GM18861 (cell line): ENCODE measurements around the gene TP63.

Source experiments
- ATAC-seq: cut with Tn5 transposase; IDR thresholded peaks from one replicate; pipeline ENCODE4 v1.9.1; 2021; ENCODE audit not compliant: unreplicated experiment

TP63 gene

DNA sequence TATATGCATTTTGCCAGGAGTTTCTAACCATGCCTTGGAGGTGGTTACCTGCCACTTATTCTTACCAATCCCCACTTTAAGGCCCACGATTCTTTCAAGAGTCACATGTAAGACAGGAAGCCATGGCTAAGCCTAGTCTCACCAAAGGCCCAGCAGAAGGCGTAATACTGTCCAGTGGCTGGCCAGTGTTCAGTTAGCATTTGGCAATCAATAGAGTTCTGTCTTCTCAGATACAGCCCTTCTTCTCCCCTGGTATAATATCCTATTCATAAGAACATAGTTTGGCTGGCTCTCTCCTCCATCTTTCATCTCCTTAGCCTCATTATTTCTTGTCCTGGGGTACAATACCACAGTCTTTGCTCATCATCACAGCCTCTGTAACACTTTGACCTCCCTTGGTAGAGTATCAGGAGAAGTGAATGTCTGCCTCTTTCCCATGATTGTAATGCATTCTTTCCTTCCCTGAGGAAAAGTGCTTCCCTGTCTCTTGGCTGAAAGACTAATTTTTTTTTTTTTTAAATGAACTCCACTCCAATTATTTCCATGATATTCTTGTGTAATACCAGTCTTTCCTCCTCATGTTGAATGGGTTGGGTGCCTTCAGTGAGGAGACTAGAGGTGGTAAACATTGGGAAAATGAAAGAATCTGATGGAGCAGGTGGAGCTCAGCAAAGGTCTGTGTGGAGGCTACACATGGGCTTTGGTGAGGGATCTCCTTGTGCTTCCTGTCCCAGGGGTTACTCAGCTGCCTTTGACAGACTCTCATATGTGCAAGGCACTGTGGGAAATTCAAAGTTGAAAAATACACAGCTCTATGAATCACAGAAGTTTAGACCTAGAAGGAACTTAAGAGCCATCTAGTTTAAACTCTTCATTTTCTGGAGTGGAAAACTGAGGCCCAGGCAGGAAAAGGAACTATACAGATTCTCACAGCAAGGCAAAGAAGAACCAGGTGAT lies 271.3 kb downstream of the TP63 start:
- no peak for ATAC-seq

GRCh38 chr3:189903562-189904250 lies 272.5 kb downstream of the TP63 start:
- no peak for ATAC-seq

DNA sequence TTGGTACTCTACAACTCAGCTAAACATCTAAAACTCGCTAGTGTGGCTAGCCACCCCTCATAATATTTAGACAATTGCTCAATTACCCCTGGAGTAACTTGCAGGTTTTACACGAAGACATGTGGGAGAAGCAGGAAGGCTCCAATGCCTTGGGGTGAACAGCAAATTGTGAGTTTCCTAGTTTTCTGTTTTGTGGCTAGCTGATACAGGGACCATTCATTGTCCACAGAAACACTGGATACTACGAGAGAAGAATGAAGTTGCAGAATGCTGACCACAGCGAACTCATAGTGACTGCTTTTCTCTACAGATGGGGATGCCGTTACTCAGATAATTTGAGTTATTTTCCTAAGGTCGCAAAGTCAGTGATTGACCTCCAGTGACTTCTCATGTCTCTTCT lies 276.6 kb downstream of the TP63 start:
- no peak for ATAC-seq

DNA sequence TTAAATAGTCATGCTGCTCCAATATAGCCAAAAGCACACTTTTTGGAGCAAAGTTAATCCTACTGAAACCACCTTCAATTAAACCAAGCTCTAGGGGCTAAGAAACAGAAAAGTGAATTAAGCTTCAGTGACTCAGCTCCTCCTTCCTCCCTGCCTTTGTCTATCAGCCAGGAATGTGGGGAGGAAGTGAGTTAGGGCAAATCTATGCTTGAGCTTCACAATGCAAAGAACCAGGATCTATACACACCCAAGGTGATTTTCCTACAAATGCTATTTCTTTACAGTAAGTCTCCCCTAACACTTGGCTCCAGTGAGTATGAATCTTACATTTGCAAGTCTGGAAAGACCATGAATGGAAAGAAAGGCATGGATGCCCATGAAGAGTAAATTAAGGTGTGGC lies 277.5 kb downstream of the TP63 start:
- no peak for ATAC-seq

DNA sequence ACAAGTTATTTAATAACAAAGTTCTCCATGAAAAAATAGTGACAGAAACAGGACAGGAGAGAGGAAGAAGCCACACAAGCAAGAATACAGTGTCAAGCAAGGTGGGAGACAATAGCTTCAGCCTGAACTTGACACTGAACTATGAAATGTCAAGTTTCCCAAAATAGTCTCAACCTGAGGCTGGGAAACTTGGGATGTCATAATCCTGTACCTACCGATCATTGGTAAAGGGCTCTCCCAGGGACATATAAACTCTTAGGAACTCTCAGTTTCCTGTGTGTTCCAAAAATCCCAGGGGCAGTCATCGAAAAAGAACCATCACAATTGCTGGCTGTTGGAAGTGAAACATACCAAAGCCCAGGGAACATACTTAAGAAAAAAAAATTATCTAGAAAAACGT lies 277.9 kb downstream of the TP63 start:
- ATAC-seq = no peak

DNA sequence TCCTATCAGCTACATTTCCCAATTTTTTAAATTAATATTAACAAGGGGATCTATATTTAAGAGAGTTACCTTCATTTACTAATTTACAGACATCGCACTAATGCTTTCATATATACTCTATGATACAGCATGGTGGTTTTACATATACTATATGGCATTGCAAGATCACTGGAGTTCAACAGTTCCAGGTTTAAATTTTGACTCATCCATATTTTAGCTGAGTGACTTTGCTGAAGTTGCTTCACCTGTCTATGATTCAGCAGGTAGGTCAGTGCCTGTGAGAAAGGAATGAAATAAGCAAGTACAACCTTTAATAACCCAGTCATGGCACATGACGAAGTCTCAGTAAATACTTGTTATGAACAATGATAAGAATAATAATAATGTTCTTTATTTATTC lies 278.4 kb downstream of the TP63 start:
- no peak for ATAC-seq

GRCh38 chr3:189911001-189911400 lies 279.8 kb downstream of the TP63 start:
- no peak for ATAC-seq

- ATAC-seq = no peak
Observed at GRCh38 chr3:189914799-189915198, 283.6 kb downstream of the TP63 start.

DNA sequence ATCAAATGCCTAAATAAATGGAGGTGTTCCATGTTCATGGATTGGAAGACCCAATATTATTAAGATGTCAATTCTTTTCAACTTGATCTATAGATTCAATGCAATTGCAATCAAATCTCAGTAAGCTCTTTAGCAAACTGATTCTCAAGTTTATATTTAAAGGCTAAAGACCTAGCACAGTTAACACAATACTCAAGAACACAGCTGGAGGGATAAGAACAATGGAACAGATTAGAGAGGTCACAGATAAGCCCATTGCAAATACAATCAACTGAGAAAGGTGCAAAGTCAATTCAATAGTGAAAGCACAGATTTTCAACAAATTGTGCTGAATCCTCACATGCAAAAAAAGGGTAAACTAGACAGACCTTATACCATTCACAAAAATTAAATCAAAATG lies 290.6 kb downstream of the TP63 start:
- no peak for ATAC-seq

GRCh38 chr3:189927975-189928895 lies 297.0 kb downstream of the TP63 start:
- no peak for ATAC-seq

DNA sequence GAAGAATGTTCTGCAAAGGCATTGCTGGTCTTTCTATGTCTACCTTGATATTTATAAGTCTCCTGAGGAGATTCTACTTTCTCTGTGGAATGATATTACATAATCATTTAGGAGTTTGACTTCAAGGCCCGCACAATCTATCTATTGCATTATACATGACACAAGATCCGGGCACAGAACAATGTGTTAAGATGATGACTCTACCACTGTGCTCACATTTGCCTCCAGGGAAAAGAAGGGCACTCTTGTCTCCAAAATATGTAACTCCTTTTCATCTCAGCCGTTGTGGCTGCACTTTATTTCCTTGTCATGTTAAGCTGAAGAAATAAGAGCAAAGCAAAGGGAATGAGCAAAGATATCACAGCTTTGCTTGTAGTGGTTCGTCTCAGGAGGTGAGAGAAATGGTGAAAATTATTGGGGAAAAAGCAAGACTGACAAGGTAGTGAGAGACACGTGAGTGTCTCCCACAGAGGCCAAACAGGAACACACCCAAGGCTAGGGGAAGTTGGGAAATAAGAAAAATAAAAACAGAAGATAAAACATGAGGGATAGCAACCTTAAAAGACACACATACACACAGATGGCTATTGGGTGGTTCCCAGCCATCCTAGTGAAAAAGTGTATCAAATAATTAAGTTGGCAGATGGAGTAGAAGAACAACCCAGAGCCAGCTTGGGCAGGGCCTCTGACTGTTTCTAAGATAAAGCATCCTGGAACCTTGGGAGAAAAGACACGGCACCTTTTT lies 305.2 kb downstream of the TP63 start:
- ATAC-seq = no peak

DNA sequence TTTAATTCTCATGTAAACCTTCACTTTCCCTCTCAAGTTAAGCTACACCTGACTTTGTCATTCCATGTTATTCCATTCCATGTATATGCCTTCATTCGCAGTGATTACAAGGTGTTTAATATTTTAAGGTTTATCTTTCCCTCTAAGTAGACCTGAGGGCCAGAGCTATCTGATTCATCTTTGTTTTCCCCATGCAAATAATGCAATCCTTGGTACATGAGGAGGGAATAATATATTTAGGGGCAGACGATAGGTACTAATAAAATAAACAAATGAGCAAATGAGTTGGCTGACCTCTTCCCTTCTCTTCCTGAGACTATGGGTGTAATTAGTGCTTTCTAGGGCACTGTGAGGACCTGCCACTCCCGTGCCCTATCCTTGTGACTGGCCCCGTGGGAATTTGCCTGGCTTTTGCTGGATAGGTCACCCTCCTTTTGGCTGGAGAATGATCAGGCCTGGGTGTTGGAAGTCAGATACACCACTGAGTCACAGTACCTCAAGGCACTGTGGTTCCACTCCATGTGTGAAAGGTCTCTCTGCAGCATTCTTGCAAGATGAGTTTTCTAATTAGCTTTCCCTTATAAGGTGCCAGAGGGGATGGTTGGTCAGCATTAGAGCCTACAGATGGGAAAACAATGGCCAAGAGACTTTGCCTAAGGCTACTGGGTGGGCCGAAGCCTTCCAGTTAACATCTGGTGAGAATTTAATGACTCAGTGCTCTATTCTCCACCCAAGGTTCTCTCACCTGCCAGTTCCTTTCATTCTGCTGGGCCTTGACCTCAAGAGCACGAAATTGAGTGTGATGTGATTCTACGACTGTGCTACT lies 306.3 kb downstream of the TP63 start:
- no peak for ATAC-seq

DNA sequence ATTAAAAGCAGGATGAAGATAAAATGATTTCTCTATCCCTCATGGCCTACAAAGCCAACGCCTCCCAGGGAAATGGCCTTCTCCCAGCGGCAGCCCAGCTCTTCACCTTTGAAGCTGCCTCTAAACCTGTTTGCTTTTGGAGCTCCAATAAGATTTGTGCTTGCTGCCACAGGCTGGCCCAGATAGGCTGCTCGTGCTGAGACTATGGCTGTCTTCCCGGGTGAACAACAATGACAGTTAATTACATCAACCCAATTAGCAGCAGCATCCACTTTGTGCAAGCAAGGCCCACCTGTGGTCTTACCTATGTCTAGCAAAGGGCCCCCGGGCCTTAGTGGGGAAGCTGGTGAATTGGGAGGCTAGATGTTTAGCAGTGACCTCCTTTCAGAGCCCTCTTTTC lies 309.9 kb downstream of the TP63 start:
- no peak for ATAC-seq

DNA sequence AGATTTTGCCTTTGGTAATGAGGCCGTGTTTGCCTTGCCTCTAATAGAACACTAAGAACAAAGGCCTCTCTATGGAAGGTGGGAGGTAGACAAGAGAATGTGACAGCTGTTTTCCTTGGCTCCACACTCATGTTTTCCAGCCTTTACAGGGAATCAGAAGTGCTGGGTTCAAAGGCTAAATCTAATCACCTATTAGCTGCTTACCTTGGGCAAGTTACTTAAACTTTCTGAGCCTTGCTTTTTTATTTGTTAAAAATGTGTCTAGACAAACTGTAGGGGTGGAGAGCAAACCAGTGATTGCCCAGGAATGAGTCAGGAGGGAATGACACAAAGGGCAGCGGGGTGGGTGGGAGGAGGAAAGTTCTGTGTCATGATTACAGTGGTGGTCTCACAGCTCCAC lies 310.5 kb downstream of the TP63 start:
- no peak for ATAC-seq

- ATAC-seq = no peak
Observed at GRCh38 chr3:189942948-189943347, 311.8 kb downstream of the TP63 start.

DNA sequence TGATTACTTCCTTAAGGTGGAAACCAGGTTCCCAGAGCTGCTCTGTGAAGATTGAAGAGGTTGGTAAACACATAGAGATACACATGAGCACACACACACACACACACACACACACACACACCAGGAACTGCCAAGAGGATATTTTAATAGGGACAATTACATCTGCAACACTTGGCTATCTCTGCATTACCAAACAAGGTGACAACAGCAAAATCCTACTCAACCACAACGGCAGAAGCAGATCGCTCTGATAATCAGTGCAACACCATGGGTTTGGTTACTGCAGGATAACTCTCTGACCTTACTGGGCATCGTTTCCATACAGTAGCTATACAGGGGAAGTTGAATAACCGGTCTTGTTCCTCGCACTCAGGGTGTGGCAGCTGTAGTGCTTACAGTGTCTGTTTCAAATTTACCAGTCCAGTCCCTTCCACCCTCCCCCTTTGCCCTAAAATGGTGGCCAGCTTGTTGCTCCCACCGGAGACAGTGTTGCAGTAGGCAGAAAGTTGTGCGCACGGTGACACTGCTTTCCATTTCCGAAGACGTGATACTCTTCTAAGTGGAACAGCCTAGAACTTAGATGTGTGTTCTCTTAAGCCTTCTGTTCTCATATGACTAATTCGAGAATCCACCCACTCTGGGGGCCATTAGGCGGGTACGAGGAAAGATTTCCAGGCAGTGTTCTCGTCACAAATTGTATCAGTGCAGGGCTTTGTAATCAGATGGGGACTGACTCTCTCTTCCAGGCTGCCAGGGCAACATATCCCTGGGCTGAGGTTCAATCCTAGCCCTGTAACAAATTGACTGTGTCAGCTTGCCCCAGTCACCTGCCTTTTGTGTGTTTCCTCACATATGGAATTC lies 313.3 kb downstream of the TP63 start:
- ATAC-seq = no peak

DNA sequence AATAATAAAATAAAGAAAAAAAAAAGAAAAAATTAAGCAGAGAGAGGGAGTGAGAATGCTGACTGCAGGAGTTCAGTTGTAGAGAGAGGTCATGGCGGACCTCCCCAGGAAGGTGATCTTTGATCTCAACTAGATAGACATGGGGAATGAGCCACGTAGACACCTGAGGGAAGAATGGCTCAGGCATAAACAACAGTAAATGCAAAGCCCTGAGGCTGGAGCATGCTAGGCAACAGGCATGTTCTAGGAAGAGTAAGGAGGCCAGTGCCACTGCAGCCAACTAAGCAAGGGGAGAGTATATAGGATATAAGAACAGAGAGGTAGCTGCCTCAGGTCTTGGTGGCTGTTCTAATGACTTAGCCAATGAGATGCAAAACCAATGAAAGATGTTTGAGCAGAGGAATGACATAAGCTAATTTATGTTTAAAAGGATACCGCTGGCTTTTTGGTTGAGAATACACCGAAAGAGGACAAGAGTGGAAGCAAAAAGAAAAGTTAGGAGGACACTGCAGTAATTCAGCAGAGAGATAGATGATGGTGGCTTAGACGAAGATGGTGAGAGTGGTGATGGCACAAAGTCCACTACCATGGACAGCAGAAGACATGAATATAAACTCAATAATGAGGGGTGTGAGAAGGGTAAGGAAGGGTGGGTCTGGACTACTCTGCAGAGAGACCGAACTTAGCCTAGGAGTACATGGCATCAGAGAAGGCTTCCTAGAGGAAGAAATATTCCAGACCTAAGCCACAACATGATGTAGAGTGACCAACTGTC lies 314.9 kb downstream of the TP63 start:
- ATAC-seq = no peak
